Measurements from ENCODE around the gene DPP10.

GRCh38 chr2:114717049-114717448 is 274.6 kb downstream of the DPP10 start:
- TF ChIP-seq POLR2A (IDR thresholded peaks at IDR 0.05; ENCODE audit: low read depth, low read length) (no peak), TAF1 (IDR thresholded peaks at IDR 0.05; ENCODE audit: borderline replicate concordance, low read depth, low read length) (no peak), POLR2AphosphoS5 (IDR thresholded peaks at IDR 0.05; ENCODE audit: low read depth, low read length) (no peak)
